Measurements from ENCODE around the gene KCNJ15.

GRCh38 chr21:38284216-38284615 is 27.4 kb downstream of the KCNJ15 start:
- TF ChIP-seq KDM1A (CRISPR knock-in tag; IDR thresholded peaks at IDR 0.05) (no peak), KLF13 (CRISPR knock-in tag; IDR thresholded peaks at IDR 0.05) (no peak), RAD21 (CRISPR knock-in tag; IDR thresholded peaks at IDR 0.05) (no peak), GATAD2A (CRISPR knock-in tag; IDR thresholded peaks at IDR 0.05) (no peak), SMARCC2 (IDR thresholded peaks at IDR 0.05) (no peak), EZH2 (conservative IDR thresholded peaks at IDR 0.05; ENCODE audit: low read depth, low read length) (no peak), DMAP1 (CRISPR knock-in tag; IDR thresholded peaks at IDR 0.05) (no peak), ZNF580 (CRISPR knock-in tag; IDR thresholded peaks at IDR 0.05; ENCODE audit: borderline replicate concordance, low read depth) (no peak), CTCF (CRISPR knock-in tag; IDR thresholded peaks at IDR 0.05) (no peak), BRF2 (CRISPR knock-in tag; IDR thresholded peaks at IDR 0.05) (no peak), ATF2 (CRISPR knock-in tag; IDR thresholded peaks at IDR 0.05) (no peak), PATZ1 (CRISPR knock-in tag; IDR thresholded peaks at IDR 0.05) (no peak), HES4 (CRISPR knock-in tag; IDR thresholded peaks at IDR 0.05; ENCODE audit: borderline replicate concordance) (no peak), EP300 (IDR thresholded peaks at IDR 0.05; ENCODE audit: low read depth in 2 of 2, low read length in 2 of 2) (no peak), EP300 (CRISPR knock-in tag; IDR thresholded peaks at IDR 0.05; ENCODE audit: borderline replicate concordance) (no peak)
